Endothelial cell of umbilical vein (primary cell): ENCODE measurements around the gene RHOG. TPM values are rescaled to one million over a fixed set of nuclear protein-coding genes. Genes with fewer than 3 reads are reported as not detected.

ENCODE experiments used
- BruUV-seq: library from RNA; stranded (reverse); fragments of 400-500 nt; replicated peaks from 2 replicates; lab custom pipeline; 2021; lab: Mats Ljungman, UMichigan
- CTCF ChIA-PET: fragments of 300-600, 350-600 bp; sonication (Branson Sonifier 250); formaldehyde crosslinking; loops from one replicate; lab custom pipeline; 2021; ENCODE audit warnings: antibody characterized with exemption, inconsistent platforms; lab: Charles Lee
- POLR2A ChIA-PET: fragments of 300-600, 350-600 bp; sonication (Branson Sonifier 250); formaldehyde crosslinking; loops from one replicate; lab custom pipeline; 2021; ENCODE audit warnings: antibody characterized with exemption, inconsistent platforms; lab: Charles Lee
- DNase-seq: peaks from one replicate; pipeline ENCODE4 v3.0.0-alpha.2; 2011; ENCODE audit warnings: low read depth, low spot score
- FAIRE-seq: peaks from 2 replicates; lab custom pipeline; 2011; peaks lifted over from hg19 to GRCh38; lab: Jason Lieb, UNC
- H2AFZ ChIP-seq: 2 replicates; pipeline ENCODE4 v1.6.0; 2012; ENCODE audit warnings: low read depth, low read length, control low read depth, inconsistent platforms
- H3K27ac ChIP-seq: 2 replicates; pipeline ENCODE4 v1.5.1; 2011; ENCODE audit warnings: low read depth, mild to moderate bottlenecking, control low read depth, low read length, moderate library complexity; ENCODE audit not compliant: insufficient read depth
- H3K27me3 ChIP-seq, 2 experiments: 2 replicates each; pipeline versions ENCODE4 v1.6.0 to v1.6.1; 2011; ENCODE audit warnings: low read length in 2 of 2, mixed read lengths in 1 of 2; ENCODE audit not compliant: control insufficient read depth in 2 of 2, insufficient read depth in 2 of 2
- H3K36me3 ChIP-seq, 2 experiments: 2 replicates in 1 of 2; 3 replicates in 1 of 2; pipeline ENCODE4 v1.5.1; 2011; ENCODE audit warnings: low read length in 2 of 2, mild to moderate bottlenecking in 1 of 2, moderate library complexity in 1 of 2; ENCODE audit not compliant: control insufficient read depth in 2 of 2, insufficient read depth in 2 of 2; ENCODE audit errors: extremely low read depth in 1 of 2
- H3K4me1 ChIP-seq: 3 replicates; pipeline ENCODE4 v1.5.1; 2011; ENCODE audit warnings: mild to moderate bottlenecking, low read length; ENCODE audit not compliant: control insufficient read depth, insufficient read depth; ENCODE audit errors: extremely low read depth
- H3K4me2 ChIP-seq: 2 replicates; pipeline ENCODE4 v1.6.1; 2011; ENCODE audit warnings: low read length, control low read depth, mixed read lengths; ENCODE audit not compliant: insufficient read depth
- H3K4me3 ChIP-seq, 3 experiments: fragments of 200-600 bp in 1 of 3; sonication (generic), shearing (Covaris generic) in 1 of 3; replicated peaks in 1 of 3; 2 replicates each; pipeline ENCODE4 v1.5.1; 2011 to 2016; ENCODE audit warnings: control low read depth in 3 of 3, low read length in 3 of 3, mild to moderate bottlenecking in 2 of 3, inconsistent platforms in 1 of 3, low read depth in 1 of 3, moderate library complexity in 1 of 3; ENCODE audit not compliant: insufficient read depth in 1 of 3
- H3K79me2 ChIP-seq: 2 replicates; pipeline ENCODE4 v1.6.0; 2012; ENCODE audit warnings: low read length, inconsistent platforms; ENCODE audit not compliant: control insufficient read depth, insufficient read depth
- H3K9ac ChIP-seq: replicated peaks from 2 replicates; pipeline ENCODE3; 2011; ENCODE audit warnings: low read length, control low read depth; ENCODE audit not compliant: insufficient read depth; ENCODE audit errors: extremely low read depth
- H3K9me1 ChIP-seq: replicated peaks from 3 replicates; pipeline ENCODE4 v1.6.0; 2011; ENCODE audit warnings: mild to moderate bottlenecking, low read length; ENCODE audit not compliant: control insufficient read depth, insufficient read depth; ENCODE audit errors: extremely low read depth
- H3K9me3 ChIP-seq: replicated peaks from 2 replicates; pipeline ENCODE4 v1.5.1; 2012; ENCODE audit warnings: low read length, inconsistent platforms; ENCODE audit not compliant: control insufficient read depth, insufficient read depth
- H4K20me1 ChIP-seq: replicated peaks from 2 replicates; pipeline ENCODE3; 2011; ENCODE audit warnings: mild to moderate bottlenecking, low read length; ENCODE audit not compliant: control insufficient read depth, insufficient read depth; ENCODE audit errors: extremely low read depth
- CTCF ChIP-seq, 2 donors: IDR thresholded peaks; 1 replicate in 1 of 2; 2 replicates in 1 of 2; pipeline ENCODE4 v1.5.1; 2011; ENCODE audit warnings: low read length in 2 of 2, mild to moderate bottlenecking in 2 of 2, moderate library complexity in 2 of 2, control low read depth in 1 of 2, inconsistent platforms in 1 of 2, low read depth in 1 of 2; ENCODE audit not compliant: insufficient read depth in 1 of 2; ENCODE audit errors: extremely low read depth in 1 of 2
- EZH2 ChIP-seq: IDR thresholded peaks from 2 replicates; pipeline ENCODE4 v1.6.1; 2012; ENCODE audit warnings: borderline replicate concordance, low read depth, mild to moderate bottlenecking, moderate library complexity, low read length, inconsistent platforms; ENCODE audit not compliant: severe bottlenecking
- FOS ChIP-seq: IDR thresholded peaks from 2 replicates; pipeline ENCODE4 v1.6.1; 2011; ENCODE audit warnings: mild to moderate bottlenecking, low read length, moderate library complexity, borderline replicate concordance; ENCODE audit not compliant: insufficient read depth
- GATA2 ChIP-seq: IDR thresholded peaks from 2 replicates; pipeline ENCODE4 v1.7.0; 2011; ENCODE audit warnings: low read depth, mild to moderate bottlenecking, moderate library complexity, mixed read lengths, low read length; ENCODE audit not compliant: insufficient read length, insufficient read depth
- JUN ChIP-seq: IDR thresholded peaks from 2 replicates; pipeline ENCODE4 v1.6.1; 2011; ENCODE audit warnings: borderline replicate concordance, low read depth; ENCODE audit not compliant: insufficient read length, insufficient read depth
- MAX ChIP-seq: IDR thresholded peaks from 2 replicates; pipeline ENCODE4 v1.6.1; 2011; ENCODE audit not compliant: insufficient read depth, insufficient read length
- MYC ChIP-seq: IDR thresholded peaks from one replicate; pipeline ENCODE4 v1.6.1; 2011; ENCODE audit warnings: mild to moderate bottlenecking, low read depth, low read length
- POLR2A ChIP-seq: IDR thresholded peaks from 2 replicates; pipeline ENCODE4 v1.6.1; 2012; ENCODE audit warnings: low read depth, mild to moderate bottlenecking, control low read depth, low read length
- POLR2AphosphoS5 ChIP-seq: IDR thresholded peaks from 2 replicates; pipeline ENCODE4 v1.6.1; 2012; ENCODE audit warnings: low read depth, mild to moderate bottlenecking, control low read depth, low read length, moderate library complexity; ENCODE audit not compliant: insufficient read depth
- dilution Hi-C: fragments of 300-500 bp; cut with MboI; formaldehyde crosslinking; loops from one replicate; pipeline ENCODE4 v1.15.0; 2019; ENCODE audit warnings: low sequenced_read_pairs; ENCODE audit not compliant: extremely low pct_ligation_motif_present
- intact Hi-C: fragments of 100-400 bp; cut with micrococcal nuclease; formaldehyde crosslinking; loops from one replicate; pipeline ENCODE4 v1.10.0; 2022
- polyA plus RNA-seq, 4 experiments: library from polyadenylated mRNA; depleted of rRNA in 3 of 4; stranded (reverse) in 3 of 4; unstranded in 1 of 4; fragments of >200 nt; gene quantifications; 2 replicates each; pipeline versions ENCODE4 v1.2.1 to v1.2.3, GENCODE V29; 2011 to 2012; ENCODE audit warnings: missing spikeins in 1 of 4
- total RNA-seq: library from RNA; stranded (reverse); gene quantifications from 2 replicates; pipeline ENCODE4 v1.2.3, GENCODE V29; 2021

Gene RHOG
- total and polyA plus RNA-seq, 2 donors (not counting 3 experiments of a cell fraction or from before 2014, with no cell fraction given): 69.0 to 119 TPM

- no TSS peak for BruUV-seq
- FAIRE-seq: peak; percentile 12
- dilution Hi-C loops: no loop called here
These were observed 49.3 kb upstream of the RHOG start for GRCh38 chr11:3890014-3890413.

More at GRCh38 chr11:3890014-3890413, 49.3 kb upstream of the RHOG start:
- H3K9me3 ChIP-seq: no peaks in the 10 kb centered on the region
- no peaks in the 10 kb centered on the region for H3K36me3 ChIP-seq
- no peak for DNase-seq
- no peaks in the 10 kb centered on the region for H3K9me1 ChIP-seq
- H3K4me2 ChIP-seq: no peak overlapping the region
- no peaks in the 10 kb centered on the region for H3K27me3 ChIP-seq
- intact Hi-C loops: no loop called here
- no peak overlapping the region for H3K9ac ChIP-seq
- H3K27ac ChIP-seq: no peak overlapping the region
- ChIA-PET CTCF (interaction anchor here (1.0 to 1.9 kb wide), 7 partner anchors 9 to 166 kb away, joined by 3 to 9 read pairs (median 3); partner anchors contain the start of gene STIM1), POLR2A (no interaction called here)
- no peak overlapping the region for H2AFZ ChIP-seq
- no peaks in the 10 kb centered on the region for H4K20me1 ChIP-seq
- no peak overlapping the region for H3K4me3 ChIP-seq
- H3K4me1 ChIP-seq: peaks cover 15% of the 10 kb centered on the region
- no peaks in the 10 kb centered on the region for H3K79me2 ChIP-seq
- TF ChIP-seq CTCF (IDR thresholded peaks at IDR 0.05; ENCODE audit: extremely low read depth in 1 of 2, insufficient read depth in 1 of 2, low read depth in 1 of 2, low read length in 2 of 2) (no peak), POLR2A (no peak), GATA2 (no peak), EZH2 (no peak), POLR2AphosphoS5 (no peak), JUN (no peak), MAX (no peak), FOS (no peak), MYC (no peak)
